NCI-H82 treated with DMSO at 0.1 percent for 48 hours (cell line): ENCODE measurements around the gene TNFSF13.

Experiments used
- DNase-seq: peaks from one replicate; lab custom pipeline; 2025; ENCODE audit not compliant: unreplicated experiment; lab: John Stamatoyannopoulos, UW

TNFSF13 gene

GRCh38 chr17:7574176-7574953 is 15.8 kb downstream of the TNFSF13 start:
- DNase-seq = no peak

- no peak for DNase-seq
Observed at GRCh38 chr17:7575481-7575883, 16.9 kb downstream of the TNFSF13 start.

- no peak for DNase-seq
Observed at GRCh38 chr17:7575959-7576358, 17.4 kb downstream of the TNFSF13 start.

GRCh38 chr17:7576432-7576937 is 17.9 kb downstream of the TNFSF13 start:
- DNase-seq = no peak

GRCh38 chr17:7577327-7578199 is 19.0 kb downstream of the TNFSF13 start:
- DNase-seq = no peak

GRCh38 chr17:7579001-7579833 is 20.7 kb downstream of the TNFSF13 start, which contains the start of gene CD68:
TSS of gene CD68 (plus strand) at chr17:7579638. CDS start at chr17:7579678, 40 bp downstream.
- peak; percentile 74 for DNase-seq

GRCh38 chr17:7579834-7580603 is 21.5 kb downstream of the TNFSF13 start:
- DNase-seq = no peak

- no peak for DNase-seq
Observed at GRCh38 chr17:7580604-7581575, 22.3 kb downstream of the TNFSF13 start.

GRCh38 chr17:7582396-7583252 is 24.1 kb downstream of the TNFSF13 start:
- DNase-seq = no peak

- peak; percentile 98 for DNase-seq
Observed at GRCh38 chr17:7583253-7584109, 24.9 kb downstream of the TNFSF13 start, which contains the start of gene MPDU1. TSS of gene MPDU1 (plus strand) at chr17:7583852. CDS start at chr17:7583863, 11 bp downstream.

GRCh38 chr17:7586673-7587419 is 28.3 kb downstream of the TNFSF13 start:
- no peak for DNase-seq

- DNase-seq = no peak
Observed at GRCh38 chr17:7587420-7588151, 29.0 kb downstream of the TNFSF13 start.

GRCh38 chr17:7588553-7589203 is 30.1 kb downstream of the TNFSF13 start:
- no peak for DNase-seq

GRCh38 chr17:7589204-7589868 is 30.8 kb downstream of the TNFSF13 start:
- DNase-seq = peak; percentile 59
